ENCODE data around the gene HMX3.

- TF ChIP-seq CTCF (IDR thresholded peaks at IDR 0.05) (no peak), ZFX (IDR thresholded peaks at IDR 0.05; ENCODE audit: borderline replicate concordance) (no peak)
These were observed 22.9 kb downstream of the HMX3 start for GRCh38 chr10:123158682-123159081.
